HS-27A (cell line): Measurements from ENCODE around the gene CIB4.

ENCODE experiments used
- DNase-seq: peaks from one replicate; pipeline ENCODE4 v3.0.0-alpha.2; 2012; ENCODE audit warnings: low read depth, missing footprints

The CIB4 gene

DNA sequence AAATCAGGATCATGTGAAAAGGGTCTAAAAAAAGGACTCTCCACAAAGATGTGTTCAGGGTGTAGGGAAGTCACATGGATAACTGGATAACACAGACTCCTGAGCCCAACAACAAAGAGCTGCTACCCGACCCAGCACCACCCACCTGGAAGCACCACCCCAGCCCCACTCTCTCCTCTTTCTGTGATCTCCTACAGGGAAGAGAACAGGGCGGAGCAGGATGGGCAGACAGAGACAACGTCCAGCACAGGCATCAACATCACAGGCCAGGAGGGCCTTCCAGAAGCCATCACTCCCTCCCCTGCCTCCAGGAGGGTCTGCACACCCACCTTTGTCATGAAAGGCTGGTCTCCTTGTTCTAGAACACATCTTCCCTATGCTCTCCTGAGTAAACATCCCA lies 1.3 kb upstream of the CIB4 start:
- no peak for DNase-seq

DNA sequence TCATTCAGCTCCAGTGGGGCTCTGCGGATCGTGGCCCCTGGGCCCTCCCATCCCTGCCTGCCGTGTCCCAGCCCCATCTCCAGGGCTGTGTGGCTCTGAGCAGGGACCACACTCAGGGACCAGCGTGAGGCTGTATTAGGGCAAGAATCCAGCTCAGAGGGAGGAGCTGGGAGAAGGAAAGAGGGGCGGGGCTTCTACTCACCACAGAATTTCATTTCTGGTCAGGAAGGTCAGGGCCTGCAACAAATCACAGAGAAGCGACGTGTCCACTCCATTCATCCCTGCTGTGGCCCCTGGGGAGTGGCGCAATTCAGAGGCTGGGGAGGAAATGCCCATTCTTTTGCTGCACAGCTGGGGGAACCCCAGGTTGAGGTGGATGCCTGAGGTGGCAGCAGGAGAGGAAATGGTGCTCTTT lies 828 bp downstream of the CIB4 start:
- peak; percentile 15 for DNase-seq

DNA sequence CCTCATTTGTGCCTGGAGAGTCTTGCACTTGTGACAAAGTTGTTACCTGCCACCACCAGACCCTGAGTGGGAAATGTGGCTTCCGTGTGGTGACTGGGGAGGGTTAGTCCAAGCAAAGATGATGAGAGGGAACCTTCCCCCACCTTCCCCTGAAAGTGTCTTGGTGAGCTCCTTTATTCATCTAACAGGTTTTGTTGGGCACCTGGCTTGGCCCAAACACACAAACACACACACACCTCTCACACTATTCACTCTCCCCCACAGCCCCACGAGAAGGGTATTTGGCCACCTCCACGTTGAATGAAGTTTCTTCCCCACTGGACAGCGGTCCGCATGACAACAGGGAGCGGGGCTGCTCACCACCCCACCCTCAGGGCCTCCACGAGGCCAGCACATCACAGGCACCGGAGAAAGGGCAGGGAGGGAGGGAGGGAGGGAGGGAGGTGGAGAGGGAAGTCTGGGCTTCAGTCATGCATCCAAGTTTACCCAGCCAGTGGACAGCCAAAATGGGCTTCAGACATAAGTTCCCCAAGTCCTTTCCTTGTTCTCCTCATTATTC lies 1.4 kb downstream of the CIB4 start:
- DNase-seq, result no peak

DNA sequence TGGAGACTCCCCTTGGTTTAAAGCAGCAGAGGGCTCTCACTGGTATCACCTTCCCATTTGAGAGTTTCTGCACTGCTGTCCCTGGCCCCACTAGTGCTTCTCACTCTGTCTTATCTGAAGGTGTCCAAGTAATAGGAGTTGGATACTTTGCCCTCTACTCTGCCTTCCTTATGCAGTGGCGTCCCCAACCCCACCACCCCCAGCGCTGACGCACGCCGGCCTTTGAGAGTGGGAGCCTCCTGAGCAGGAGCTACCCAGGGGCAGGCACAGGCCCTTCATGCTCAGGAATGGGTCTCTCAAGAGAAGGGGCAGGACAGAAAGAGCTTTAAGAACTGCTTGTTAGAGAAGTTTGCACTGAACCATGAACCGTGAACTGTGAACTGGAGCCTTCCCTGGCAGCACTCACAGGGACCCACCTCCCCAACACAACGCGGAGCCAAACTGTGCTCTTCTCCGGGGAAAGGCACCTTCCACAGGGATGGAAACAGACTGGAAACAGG lies 3.3 kb downstream of the CIB4 start:
- DNase-seq, result no peak

DNA sequence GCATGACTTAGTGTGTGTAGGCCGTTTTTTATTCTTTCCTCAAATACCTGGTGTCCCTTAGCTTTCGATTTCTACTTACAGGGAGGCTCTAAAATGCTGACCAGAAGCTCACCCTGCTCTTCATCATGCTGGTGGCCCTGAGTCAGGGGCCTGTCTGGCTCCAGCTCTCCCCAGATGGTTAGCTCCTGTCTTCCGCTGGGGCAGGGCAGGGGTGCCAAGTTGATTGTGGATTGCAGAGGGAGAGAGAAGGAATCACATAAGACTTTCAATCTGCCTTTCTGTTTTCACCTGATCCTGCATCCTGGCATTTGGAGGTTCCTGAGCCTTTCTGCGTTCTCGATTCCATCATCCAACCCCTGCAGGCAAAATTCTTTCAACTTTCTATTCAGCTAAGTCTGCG lies 4.2 kb downstream of the CIB4 start:
- no peak for DNase-seq

DNA sequence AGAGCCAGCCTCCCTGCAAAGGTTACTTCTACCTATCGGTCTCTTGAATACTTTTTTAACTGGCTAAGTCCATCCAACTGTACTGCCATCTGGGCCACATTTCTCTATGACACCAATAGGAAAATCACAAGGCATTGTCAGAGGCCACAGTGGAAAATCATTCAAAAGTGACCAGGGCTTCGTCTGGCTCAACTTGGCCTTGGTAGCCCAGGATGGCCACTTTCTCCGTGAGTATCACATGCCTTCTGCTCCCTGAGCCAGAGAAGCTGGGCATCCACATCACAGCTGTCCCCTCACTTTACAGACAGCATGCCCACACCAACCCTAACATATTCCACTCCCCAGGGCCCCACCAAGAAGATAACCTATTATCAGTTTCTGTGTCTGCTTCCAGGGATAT lies 5.8 kb downstream of the CIB4 start:
- no peak for DNase-seq

DNA sequence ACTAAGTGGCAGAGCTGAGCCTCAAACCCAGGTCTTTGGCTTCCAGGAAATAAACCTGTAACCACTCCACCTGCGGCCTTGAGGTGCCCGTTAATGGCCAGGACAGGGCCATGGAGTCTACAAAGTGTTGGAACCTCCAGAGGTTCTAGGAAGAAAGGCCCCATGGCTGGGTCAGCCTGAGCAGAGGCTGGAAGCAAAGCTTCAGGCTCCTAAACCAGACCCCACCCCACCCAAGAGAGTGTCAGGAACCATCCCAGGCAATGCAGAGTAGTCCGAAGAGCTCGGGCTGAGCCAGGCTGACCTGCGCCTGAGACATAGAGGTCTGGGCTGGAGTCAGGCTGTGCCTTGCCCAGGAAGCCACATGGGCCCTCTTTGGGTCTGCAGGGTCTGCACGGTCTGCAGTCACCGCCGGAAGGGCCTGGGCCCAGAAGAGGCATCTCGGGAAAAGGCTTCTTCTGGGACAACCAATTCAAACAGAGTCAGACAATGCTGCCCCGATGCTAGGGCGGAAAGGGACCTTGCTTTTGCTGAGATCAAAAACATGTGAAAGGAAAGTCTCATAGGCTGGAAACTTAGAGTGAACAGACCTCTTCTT lies 6.4 kb downstream of the CIB4 start:
- DNase-seq, result no peak

DNA sequence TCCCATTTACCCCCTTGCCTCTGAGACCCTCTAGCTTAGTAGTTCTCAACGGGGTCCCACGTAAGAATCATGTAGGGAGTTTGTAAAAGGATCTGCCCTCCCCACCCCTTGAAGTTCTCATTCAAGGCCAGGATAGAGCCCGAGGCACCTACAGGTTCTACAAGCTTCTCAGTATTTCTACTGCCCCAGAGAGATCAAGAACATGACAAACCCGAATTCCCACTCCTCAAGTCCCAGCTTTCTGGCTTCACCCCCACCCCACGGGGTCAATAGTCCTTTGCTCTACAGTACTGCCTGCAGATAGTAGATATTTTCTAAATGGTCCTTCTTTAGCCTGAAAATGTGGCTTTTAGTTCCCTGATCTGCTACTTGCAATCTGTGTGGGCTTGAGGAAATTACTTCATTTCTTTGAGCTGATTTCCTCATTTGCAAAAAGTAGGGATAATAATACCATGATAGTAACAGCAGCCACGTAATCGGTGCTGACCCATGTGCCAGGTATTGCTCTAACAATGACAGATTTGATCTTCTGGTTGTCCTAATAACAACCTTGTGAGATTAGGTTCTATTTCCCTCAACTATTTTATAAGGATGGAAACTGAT lies 7.1 kb downstream of the CIB4 start:
- no peak for DNase-seq

DNA sequence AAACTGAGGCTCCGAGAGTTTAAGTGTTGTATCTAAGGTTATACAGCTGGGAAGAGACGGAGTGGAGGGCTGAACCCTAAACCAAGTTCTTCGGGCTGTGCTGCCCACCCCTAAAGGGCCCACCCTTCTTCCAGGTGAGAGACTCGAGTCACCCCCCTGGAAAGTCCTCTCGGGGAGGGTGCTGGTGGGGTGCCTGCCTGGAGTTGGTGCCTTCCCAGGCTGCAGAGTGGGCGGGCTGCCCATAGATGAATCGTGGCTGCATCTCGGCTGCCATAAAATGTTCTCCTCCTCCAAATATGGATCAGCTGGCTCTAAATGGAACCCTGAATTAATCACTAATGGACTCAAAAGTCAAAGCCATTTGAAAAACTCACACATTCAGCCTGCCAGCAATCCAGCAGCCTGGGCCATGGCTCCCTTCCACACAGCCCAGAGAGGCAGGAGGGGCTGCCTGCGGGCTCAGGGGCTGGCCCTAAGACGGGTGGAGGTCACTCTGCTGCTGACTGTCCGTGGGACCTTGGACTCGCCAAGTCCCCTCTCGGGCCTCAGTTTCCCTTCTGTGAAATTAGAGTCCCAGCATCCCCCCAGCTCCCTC lies 7.7 kb downstream of the CIB4 start:
- no peak for DNase-seq

DNA sequence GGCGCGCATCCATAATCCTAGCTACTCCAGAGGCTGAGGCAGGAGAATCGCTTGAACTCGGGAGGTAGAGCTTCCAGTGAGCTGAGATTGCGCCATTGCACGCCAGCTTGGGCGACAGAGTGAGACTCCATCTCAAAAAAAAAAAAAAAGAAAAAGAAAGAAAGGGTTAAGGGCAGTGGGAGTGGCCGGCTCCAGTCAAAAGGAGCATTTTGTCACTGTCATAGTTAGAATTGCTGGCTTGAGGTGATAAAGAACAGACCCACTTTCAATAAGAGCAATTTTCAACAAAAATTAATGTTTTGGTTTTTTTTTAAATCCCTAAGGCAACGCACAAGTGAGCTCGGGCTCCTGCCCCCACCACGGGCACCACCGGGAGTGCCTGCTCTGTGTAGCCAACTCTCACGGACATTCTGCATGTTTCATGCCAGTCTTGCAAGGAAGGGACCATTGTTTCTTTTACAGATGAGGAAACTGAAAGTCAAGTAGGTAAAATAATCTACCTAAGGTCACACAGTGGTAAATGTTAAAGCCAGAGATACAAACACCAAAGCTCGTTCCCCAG lies 8.5 kb downstream of the CIB4 start:
- DNase-seq, result no peak

DNA sequence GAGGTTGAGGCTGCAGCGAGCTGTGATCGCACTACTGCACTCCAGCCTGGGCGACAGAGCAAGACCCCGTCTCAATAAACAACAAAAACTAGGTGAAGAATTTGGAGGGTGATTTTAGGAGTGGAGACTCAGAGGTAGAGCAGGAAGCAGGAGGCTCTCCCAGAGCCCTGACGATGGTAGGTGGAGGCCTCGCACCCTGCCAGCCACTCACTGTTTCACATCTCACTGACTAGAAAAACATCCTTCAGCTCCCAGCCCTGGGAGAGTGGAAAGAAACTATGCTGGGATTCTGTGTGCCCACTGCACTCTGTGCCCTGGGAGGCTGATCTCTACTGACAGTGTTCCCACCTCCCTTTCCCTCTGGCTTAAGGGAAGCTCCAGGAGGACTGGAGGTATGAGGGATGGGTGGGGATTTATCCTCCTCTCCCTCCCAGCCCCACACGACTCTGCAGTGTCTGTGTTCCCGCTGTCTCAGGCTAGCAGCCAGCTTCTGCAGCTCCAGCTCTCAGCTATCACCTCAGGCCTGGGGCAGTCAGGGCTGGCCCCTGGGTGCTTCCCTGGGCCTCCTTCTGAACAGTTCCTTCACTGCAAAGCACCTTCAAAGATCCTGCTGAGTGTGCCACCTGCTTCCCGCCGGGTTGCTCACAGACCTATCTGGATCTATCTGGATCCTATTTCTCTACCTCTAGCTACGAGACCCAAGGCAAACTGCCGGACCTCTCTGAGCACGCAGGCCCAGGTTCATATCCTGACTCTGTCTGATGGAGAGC lies 9.6 kb downstream of the CIB4 start:
- DNase-seq, result no peak

DNA sequence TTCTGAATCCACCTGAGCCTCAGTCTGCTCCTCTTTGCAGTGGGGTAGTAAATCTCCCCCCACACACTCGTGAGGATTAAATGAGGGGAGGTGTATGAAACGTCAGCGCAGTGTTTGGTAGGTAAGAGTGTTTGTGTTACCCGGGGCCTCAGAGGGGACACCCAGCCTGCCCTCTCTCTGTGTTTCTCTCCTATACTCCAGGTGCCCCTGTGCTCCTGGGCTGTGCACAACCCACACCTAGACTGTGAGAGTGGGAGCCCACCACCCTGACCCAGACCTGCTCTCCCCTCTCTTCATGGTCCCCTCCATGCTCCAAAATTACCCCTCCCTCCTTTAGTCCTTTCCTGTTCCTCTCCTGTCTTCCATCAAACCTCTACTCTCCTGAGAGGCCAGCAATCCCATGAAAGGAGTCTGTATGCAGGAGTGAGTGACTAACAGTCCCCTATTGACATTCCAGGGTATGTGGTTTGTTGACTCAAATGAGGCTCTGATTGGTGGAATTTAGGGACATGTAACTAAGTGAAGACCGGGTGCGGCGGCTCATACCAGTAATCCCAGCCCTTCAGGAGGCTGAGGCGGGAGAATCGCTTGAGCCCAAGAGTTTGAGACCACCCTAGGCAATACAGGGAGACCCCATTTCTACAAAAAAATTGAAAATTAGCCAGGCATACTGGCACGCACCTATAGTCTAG lies 10.4 kb downstream of the CIB4 start:
- DNase-seq, result no peak

DNA sequence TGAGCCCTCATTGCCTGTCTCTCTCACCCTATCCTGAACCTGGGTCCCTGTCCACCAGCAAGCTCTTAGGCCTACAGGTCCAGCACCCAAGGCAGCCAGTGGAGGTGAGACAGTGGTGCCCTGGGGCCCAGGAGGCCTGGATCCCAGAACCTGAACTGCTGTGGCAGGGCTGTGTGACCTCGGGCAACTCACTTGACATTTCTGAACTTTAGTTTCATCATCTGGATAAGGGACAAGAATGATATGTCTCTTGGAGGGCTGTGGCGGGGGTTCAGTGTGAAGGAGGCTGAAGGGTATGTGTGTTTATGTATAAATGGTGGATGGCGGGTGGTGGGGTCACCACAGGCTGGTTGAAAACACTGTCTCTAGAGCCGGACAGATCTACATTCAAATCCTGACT lies 10.9 kb downstream of the CIB4 start:
- no peak for DNase-seq

DNA sequence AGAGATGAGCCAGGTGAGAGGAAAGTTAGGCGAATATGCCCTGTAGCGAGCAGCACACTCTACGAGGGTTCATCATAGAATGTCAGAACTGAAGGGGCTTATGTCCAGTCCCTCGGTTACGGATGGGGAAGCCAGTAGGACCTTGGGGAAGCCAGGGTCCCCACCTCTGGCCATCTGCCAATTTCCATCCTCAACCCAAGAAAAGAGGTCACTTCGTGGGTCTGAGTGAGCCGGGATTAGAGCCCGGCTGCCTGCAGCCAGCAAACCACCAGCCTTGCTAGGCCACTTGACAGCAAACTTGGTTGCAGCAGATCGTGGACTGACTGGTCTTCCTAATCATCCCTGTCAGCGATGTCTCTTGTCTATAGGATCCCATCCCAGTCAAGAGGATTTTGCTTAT lies 11.4 kb downstream of the CIB4 start:
- DNase-seq, result no peak

DNA sequence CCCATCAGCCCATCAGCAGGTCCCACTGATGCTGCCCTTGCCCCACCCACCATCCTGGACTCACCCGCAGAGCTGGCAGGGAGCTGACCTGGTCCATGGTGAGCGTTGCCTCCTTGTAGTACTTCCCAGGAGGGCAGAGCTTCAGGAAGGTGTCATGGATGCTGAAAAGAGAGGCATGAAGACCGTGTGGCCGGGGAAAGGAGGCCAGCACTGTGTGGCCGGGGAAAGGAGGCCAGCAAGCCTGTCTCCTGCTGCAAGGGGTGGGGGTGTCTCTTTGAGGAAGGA lies 11.9 kb downstream of the CIB4 start:
- no peak for DNase-seq

DNA sequence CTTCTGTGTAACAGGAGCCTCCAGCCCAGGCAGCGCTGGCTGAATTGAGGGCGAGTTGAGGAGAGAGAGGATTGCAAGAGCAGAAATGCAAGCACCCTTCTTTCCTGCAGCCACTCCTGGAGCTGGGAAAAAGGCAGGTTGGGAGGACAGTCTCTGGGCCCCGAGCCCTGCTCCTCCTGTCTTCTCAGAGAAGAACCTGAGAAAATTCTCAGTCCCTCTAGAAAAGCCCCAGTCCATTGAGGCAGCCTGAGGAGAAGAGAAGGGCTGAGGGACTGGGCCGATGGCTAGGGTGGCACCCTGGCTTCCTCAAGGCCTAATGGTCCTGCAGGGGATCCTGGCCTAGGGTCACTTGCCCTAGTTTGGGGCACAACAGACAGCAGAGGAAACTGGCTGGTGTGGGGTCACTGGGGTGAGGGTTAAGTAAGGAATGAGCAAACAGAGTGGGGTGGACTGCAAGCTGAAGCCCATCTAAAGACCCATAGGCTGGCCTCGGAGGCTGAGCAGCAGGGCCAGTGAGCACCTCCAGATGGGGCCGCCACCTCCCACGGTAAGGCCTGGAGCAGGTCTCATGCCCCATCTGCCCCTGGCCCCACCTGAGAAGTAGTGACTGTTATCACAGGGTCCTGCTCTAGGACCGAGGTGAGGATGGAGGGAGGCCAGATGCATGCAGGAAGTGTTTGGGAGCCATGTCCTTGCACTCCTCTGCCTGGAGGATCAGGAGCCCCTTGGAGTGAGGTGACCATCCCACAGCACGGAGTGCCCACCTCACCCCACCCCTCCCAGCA lies 12.4 kb downstream of the CIB4 start:
- no peak for DNase-seq

DNA sequence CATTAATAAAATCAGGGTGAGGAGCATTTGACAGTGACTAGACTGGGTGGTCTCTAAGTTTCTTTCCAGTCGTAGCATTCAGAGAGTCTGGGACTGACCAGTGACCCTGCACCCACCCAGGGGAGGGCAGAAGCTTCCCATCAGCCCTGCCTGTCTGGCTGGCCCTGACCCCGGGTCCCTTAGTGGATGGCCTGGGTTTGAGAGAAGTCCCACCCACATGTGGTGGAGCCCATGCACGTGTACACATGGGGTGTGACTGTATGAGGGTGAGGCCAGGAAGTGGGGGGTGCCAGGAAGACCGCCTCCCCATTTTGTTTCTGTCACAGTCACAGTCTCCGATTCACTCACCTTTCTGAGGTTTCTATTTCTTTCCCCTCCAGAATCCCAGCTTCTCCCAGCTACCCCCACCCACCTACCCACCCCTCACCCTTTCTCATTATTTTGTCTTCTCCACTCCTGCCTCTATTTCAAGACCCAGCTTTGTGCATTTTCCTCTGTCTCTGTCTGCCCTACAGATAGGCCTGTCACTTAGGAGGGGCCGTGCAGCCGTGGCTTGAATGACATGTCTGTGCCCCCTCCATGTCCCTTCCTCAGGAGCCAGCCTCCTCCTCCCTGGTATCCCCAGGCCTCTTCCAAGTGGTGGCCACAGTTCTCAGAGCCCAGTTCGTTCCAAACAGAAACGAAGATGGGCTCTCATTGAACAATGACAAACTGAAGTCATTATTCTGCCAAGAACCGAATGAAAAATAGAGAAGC lies 13.6 kb downstream of the CIB4 start:
- no peak for DNase-seq

DNA sequence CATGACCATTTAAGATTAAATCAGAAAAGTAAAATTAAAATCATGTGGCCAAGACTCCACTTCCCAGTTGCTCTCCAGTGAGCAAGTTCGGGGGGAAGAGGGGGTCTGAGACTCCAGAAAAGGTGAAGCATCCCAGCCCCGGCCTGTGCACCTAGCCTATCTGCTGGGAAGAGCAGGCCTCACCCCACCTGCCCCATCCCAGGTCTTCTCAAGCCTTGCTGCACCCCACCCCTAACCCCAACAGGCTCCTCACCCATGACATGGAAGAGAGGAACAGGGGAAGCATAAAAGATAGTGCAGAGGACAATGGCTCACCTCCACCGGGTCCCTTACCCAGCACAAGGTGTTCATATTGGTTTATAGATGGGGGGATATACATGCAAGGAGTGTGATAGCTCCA lies 14.6 kb downstream of the CIB4 start:
- DNase-seq, result no peak

DNA sequence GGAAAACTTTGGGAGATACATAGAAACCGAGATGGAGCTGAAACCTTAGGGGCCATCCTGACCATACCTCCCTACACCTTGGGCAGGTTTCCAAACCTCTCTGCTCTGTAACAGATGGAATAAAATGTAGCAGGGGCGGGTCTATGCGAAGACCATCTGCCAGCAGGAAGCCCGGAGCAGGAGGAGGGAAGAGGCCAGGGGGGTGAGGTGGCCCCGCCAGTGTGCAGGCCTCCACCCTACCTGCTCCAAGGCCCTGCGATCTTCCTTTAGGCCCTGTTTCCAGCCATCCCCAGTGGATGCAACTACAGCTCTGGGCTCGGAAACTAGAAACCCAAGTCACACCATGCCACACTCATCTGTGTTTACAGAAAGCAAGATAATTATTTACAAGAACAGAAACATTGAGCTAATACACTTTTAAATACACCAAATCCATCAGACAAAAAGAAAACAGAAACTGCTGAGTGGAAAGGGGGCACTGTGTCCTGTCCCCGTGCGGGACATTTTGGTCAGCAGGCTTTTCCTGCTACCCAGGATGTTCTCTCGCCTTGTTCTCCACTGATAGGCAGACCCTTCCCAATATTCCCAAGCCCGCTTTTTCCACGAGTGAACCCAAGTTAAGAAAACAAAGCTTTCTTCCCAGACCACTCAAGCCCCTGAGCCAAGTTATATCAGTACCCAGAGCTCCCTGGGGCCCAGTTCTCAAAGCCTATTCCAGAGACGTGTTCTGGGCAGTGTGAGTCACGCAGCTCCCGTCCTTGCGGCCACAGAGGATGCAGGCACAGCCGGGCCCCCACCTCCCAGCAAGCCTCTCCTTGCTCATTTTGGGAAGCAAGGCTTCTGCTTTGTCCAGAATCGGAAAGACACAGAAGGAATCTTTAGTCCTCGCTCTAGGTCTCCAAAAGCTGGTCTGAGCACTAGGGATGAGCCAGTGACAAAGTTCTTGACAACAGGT lies 17.3 kb downstream of the CIB4 start:
- no peak for DNase-seq
